ENCODE measurements around the gene RAB20. TPM values are rescaled to one million over a fixed set of nuclear protein-coding genes. Genes with fewer than 3 reads are reported as not detected.

RAB20 gene
- total RNA-seq, 1 experiment from 2014 or later = 10.6 TPM

- no peak for TF ChIP-seq CEBPB (IDR thresholded peaks at IDR 0.05; ENCODE audit: low read depth)
These were observed 67.9 kb downstream of the RAB20 start (continued) for GRCh38 chr13:110493613-110494012.

- Histone ChIP-seq H3K9me2 (ENCODE audit: insufficient read depth) (no peaks in the 10 kb centered on the region), H3K36me3 (ENCODE audit: control insufficient read depth in 1 of 2, insufficient read depth in 2 of 2, low read length in 2 of 2) (no peaks in the 10 kb centered on the region), H4K20me1 (ENCODE audit: insufficient read depth) (no peaks in the 10 kb centered on the region), H3K4me3 (replicated peaks in 1 of 2; ENCODE audit: low read depth in 1 of 2, low read length in 2 of 2) (no peak overlapping the region), H3K9me3 (ENCODE audit: control insufficient read depth in 1 of 2, insufficient read depth in 1 of 2, low read depth in 1 of 2, low read length in 2 of 2) (no peaks in the 10 kb centered on the region), H2AFZ (ENCODE audit: low read depth, low read length, poor library complexity, severe bottlenecking) (no peak overlapping the region), H3K4me1 (ENCODE audit: control insufficient read depth in 1 of 2, insufficient read depth in 2 of 2, low read length in 2 of 2) (no peaks in the 10 kb centered on the region), H3K4me2 (ENCODE audit: low read length) (no peak overlapping the region), H3K27me3 (ENCODE audit: insufficient read depth, low read length) (no peaks in the 10 kb centered on the region), H3K79me2 (ENCODE audit: insufficient read depth, low read length) (no peaks in the 10 kb centered on the region), H3K27ac (ENCODE audit: low read depth, low read length) (no peak overlapping the region), H3K9ac (ENCODE audit: low read length) (no peak overlapping the region)
- no TSS peak for BruUV-seq (replicated peaks)
- ChIA-PET POLR2A (no interaction called here), RAD21 (ENCODE audit: low non-redundant PET in 1 of 2, low total read pairs in 2 of 2, uncharacterized antibody in 2 of 2, unreplicated experiment in 2 of 2) (no interaction called here), CTCF (no interaction called here)
- no peak for DNase-seq (ENCODE audit: low read depth, low spot score)
- TF ChIP-seq ZFX (IDR thresholded peaks at IDR 0.05) (no peak), YY1 (IDR thresholded peaks at IDR 0.05; ENCODE audit: extremely low read depth, insufficient replicate concordance, low read depth, low read length) (no peak), ELF1 (IDR thresholded peaks at IDR 0.05; ENCODE audit: borderline replicate concordance, low read depth) (no peak), CTCF (IDR thresholded peaks at IDR 0.05 in 2 of 3, conservative IDR thresholded peaks at IDR 0.05 in 1 of 3; ENCODE audit: borderline replicate concordance in 1 of 3, insufficient read depth in 1 of 3, low read depth in 2 of 3, low read length in 2 of 3) (no peak), CEBPB (IDR thresholded peaks at IDR 0.05; ENCODE audit: low read depth) (no peak), JUND (IDR thresholded peaks at IDR 0.05) (no peak), TCF7L2 (IDR thresholded peaks at IDR 0.05; ENCODE audit: borderline replicate concordance, extremely low read depth, insufficient read depth, insufficient read length) (no peak), ATF3 (IDR thresholded peaks at IDR 0.05) (no peak), RAD21 (IDR thresholded peaks at IDR 0.05; ENCODE audit: low read depth) (no peak), SP1 (IDR thresholded peaks at IDR 0.05; ENCODE audit: low read depth) (no peak), EGR1 (IDR thresholded peaks at IDR 0.05; ENCODE audit: low read depth) (no peak), SIN3A (IDR thresholded peaks at IDR 0.05; ENCODE audit: low read depth) (no peak), POLR2AphosphoS5 (IDR thresholded peaks at IDR 0.05; ENCODE audit: low read depth, low read length) (no peak), REST (IDR thresholded peaks at IDR 0.05; ENCODE audit: low read depth) (no peak)
- intact Hi-C loops (cut with micrococcal nuclease) = no loop called here
- no peak for ATAC-seq
These were observed 68.6 kb downstream of the RAB20 start for GRCh38 chr13:110492679-110493593.

Data from HCT116 (cell line).